H1 (cell line): ENCODE results near the gene ZBTB42. TPM values are rescaled to one million over a fixed set of nuclear protein-coding genes. Genes with fewer than 3 reads are reported as not detected.

Experiments
- CTCF ChIA-PET: fragments of 300-600 bp; sonication (Branson Sonifier 250); formaldehyde crosslinking; loops from one replicate; lab custom pipeline; 2021; ENCODE audit not compliant: partially characterized antibody; lab: Charles Lee
- POLR2A ChIA-PET: fragments of 300-600 bp; sonication (Branson Sonifier 250); formaldehyde crosslinking; loops from one replicate; lab custom pipeline; 2021; ENCODE audit warnings: inconsistent platforms; ENCODE audit not compliant: partially characterized antibody; lab: Charles Lee
- DNase-seq, 2 experiments: peaks; one replicate each; pipeline versions ENCODE4 v3.0.0 to v3.0.0-alpha.2; 2010 to 2022; ENCODE audit warnings: low spot score in 2 of 2, low read depth in 1 of 2, mixed read lengths in 1 of 2
- FAIRE-seq: peaks from 2 replicates; lab custom pipeline; 2011; peaks lifted over from hg19 to GRCh38; lab: Jason Lieb, UNC
- H2AFZ ChIP-seq: 2 replicates; pipeline ENCODE4 v1.8.1; 2012; ENCODE audit warnings: low read length, inconsistent platforms
- H2AK5ac ChIP-seq: 2 replicates; pipeline ENCODE4 v1.6.1; 2013; ENCODE audit warnings: low read depth, low read length
- H2BK120ac ChIP-seq: replicated peaks from 2 replicates; pipeline ENCODE3; 2013; ENCODE audit warnings: low read depth, low read length, inconsistent platforms
- H2BK12ac ChIP-seq: 2 replicates; pipeline ENCODE4 v1.6.1; 2013; ENCODE audit warnings: low read depth, low read length
- H2BK15ac ChIP-seq: 2 replicates; pipeline ENCODE4 v1.6.1; 2013; ENCODE audit warnings: low read length
- H2BK20ac ChIP-seq: 2 replicates; pipeline ENCODE4 v1.6.1; 2013; ENCODE audit warnings: low read length
- H2BK5ac ChIP-seq: 2 replicates; pipeline ENCODE4 v1.6.1; 2013; ENCODE audit warnings: low read depth, low read length
- H3K14ac ChIP-seq: 2 replicates; pipeline ENCODE4 v1.6.1; 2013; ENCODE audit warnings: inconsistent platforms; ENCODE audit not compliant: insufficient read length
- H3K18ac ChIP-seq: 2 replicates; pipeline ENCODE4 v1.6.1; 2013; ENCODE audit warnings: low read length; ENCODE audit errors: extremely low read depth
- H3K23ac ChIP-seq: 2 replicates; pipeline ENCODE4 v1.6.1; 2013; ENCODE audit warnings: inconsistent platforms; ENCODE audit not compliant: insufficient read length
- H3K23me2 ChIP-seq: 2 replicates; pipeline ENCODE4 v1.6.1; 2013; ENCODE audit warnings: low read depth, low read length
- H3K27ac ChIP-seq: 2 replicates; pipeline ENCODE4 v1.6.1; 2011; ENCODE audit warnings: low read depth, low read length, inconsistent platforms
- H3K27me3 ChIP-seq, 4 experiments: replicated peaks in 1 of 4; 1 replicate in 1 of 4; 2 replicates in 3 of 4; pipeline versions ENCODE4 v1.6.1 to v1.8.1; 2011 to 2013; ENCODE audit warnings: low read length in 3 of 4, mild to moderate bottlenecking in 3 of 4, inconsistent platforms in 2 of 4, mixed read lengths in 2 of 4, moderate library complexity in 1 of 4; ENCODE audit not compliant: control insufficient read depth in 3 of 4, insufficient read depth in 3 of 4; ENCODE audit errors: extremely low read depth in 1 of 4
- H3K36me3 ChIP-seq, 4 experiments: 2 replicates each; pipeline versions ENCODE4 v1.6.1 to v1.8.1; 2011 to 2013; ENCODE audit warnings: mild to moderate bottlenecking in 4 of 4, low read length in 3 of 4, moderate library complexity in 2 of 4, control low read depth in 1 of 4, inconsistent platforms in 1 of 4; ENCODE audit not compliant: insufficient read depth in 4 of 4, control insufficient read depth in 2 of 4
- H3K4ac ChIP-seq: replicated peaks from 2 replicates; pipeline ENCODE3; 2013; ENCODE audit warnings: low read length, low read depth, mixed read lengths, inconsistent platforms; ENCODE audit not compliant: insufficient read length
- H3K4me1 ChIP-seq, 4 experiments: replicated peaks in 1 of 4; 1 replicate in 1 of 4; 2 replicates in 3 of 4; pipeline versions ENCODE4 v1.6.1 to v1.8.1; 2011 to 2013; ENCODE audit warnings: low read length in 3 of 4, inconsistent platforms in 2 of 4, mixed read lengths in 1 of 4; ENCODE audit not compliant: insufficient read depth in 4 of 4, control insufficient read depth in 3 of 4
- H3K4me2 ChIP-seq, 2 experiments: 2 replicates each; pipeline versions ENCODE4 v1.6.1 to v1.8.1; 2011 to 2013; ENCODE audit warnings: low read depth in 2 of 2, low read length in 2 of 2, control low read depth in 1 of 2, inconsistent platforms in 1 of 2, mild to moderate bottlenecking in 1 of 2; ENCODE audit not compliant: insufficient read depth in 1 of 2
- H3K4me3 ChIP-seq, 4 experiments: fragments of 200-600, 300-600 bp in 1 of 4; sonication (generic), shearing (Covaris generic), sonication (Bioruptor Twin) in 1 of 4; 2 replicates each; pipeline versions ENCODE4 v1.5.1 to v1.8.1; 2011 to 2016; ENCODE audit warnings: low read length in 4 of 4, low read depth in 3 of 4, control low read depth in 2 of 4, inconsistent platforms in 2 of 4, mild to moderate bottlenecking in 2 of 4, mixed read lengths in 1 of 4, moderate library complexity in 1 of 4; ENCODE audit not compliant: insufficient read depth in 2 of 4; ENCODE audit errors: extremely low read depth in 1 of 4
- H3K56ac ChIP-seq: replicated peaks from 2 replicates; pipeline ENCODE3; 2013; ENCODE audit warnings: low read depth, mild to moderate bottlenecking, mixed read lengths, low read length, inconsistent platforms; ENCODE audit not compliant: insufficient read length
- H3K79me1 ChIP-seq: 2 replicates; pipeline ENCODE4 v1.6.1; 2013; ENCODE audit warnings: low read depth, low read length, control low read depth
- H3K79me2 ChIP-seq, 2 experiments: 2 replicates each; pipeline versions ENCODE4 v1.6.1 to v1.8.1; 2012 to 2013; ENCODE audit warnings: low read length in 2 of 2, mild to moderate bottlenecking in 2 of 2, inconsistent platforms in 1 of 2; ENCODE audit not compliant: insufficient read depth in 2 of 2, control insufficient read depth in 1 of 2
- H3K9ac ChIP-seq, 4 experiments: replicated peaks in 1 of 4; 1 replicate in 1 of 4; 2 replicates in 3 of 4; pipeline versions ENCODE4 v1.6.1 to v1.8.1; 2011 to 2013; ENCODE audit warnings: low read depth in 3 of 4, low read length in 3 of 4, control low read depth in 2 of 4, mild to moderate bottlenecking in 2 of 4, moderate library complexity in 2 of 4, inconsistent platforms in 1 of 4; ENCODE audit errors: extremely low read depth in 1 of 4
- H3K9me3 ChIP-seq, 2 experiments: 2 replicates each; pipeline versions ENCODE4 v1.6.1 to v1.8.1; 2012 to 2013; ENCODE audit warnings: mild to moderate bottlenecking in 2 of 2, moderate library complexity in 2 of 2, control low read depth in 1 of 2, inconsistent platforms in 1 of 2, low read depth in 1 of 2, low read length in 1 of 2, mixed read lengths in 1 of 2; ENCODE audit not compliant: insufficient read depth in 2 of 2
- H4K20me1 ChIP-seq, 2 experiments: replicated peaks in 1 of 2; 2 replicates each; pipeline versions ENCODE3 to v1.8.1; 2011 to 2013; ENCODE audit warnings: inconsistent platforms in 2 of 2, low read length in 2 of 2, mild to moderate bottlenecking in 1 of 2; ENCODE audit not compliant: insufficient read depth in 2 of 2, control insufficient read depth in 1 of 2
- H4K5ac ChIP-seq: 2 replicates; pipeline ENCODE4 v1.6.1; 2013; ENCODE audit warnings: low read length, low read depth, mixed read lengths, inconsistent platforms; ENCODE audit not compliant: insufficient read length
- H4K8ac ChIP-seq: 2 replicates; pipeline ENCODE4 v1.8.0; 2013; ENCODE audit warnings: mild to moderate bottlenecking, moderate library complexity, low read length, inconsistent platforms; ENCODE audit not compliant: insufficient read depth; ENCODE audit errors: extremely low read depth
- H4K91ac ChIP-seq: replicated peaks from 2 replicates; pipeline ENCODE3; 2013; ENCODE audit warnings: low read length, mixed read lengths, inconsistent platforms; ENCODE audit not compliant: insufficient read length
- WGBS, 2 experiments: shearing (Covaris generic) in 1 of 2; methylation state at CpG; one replicate each; pipeline versions ENCODE4 v1.1.6 to v1.1.7; 2013 to 2015; ENCODE audit warnings: low lambda C conversion rate in 2 of 2, mixed read lengths in 2 of 2, inconsistent platforms in 1 of 2, low coverage in 1 of 2, missing lambda C conversion rate in 1 of 2; ENCODE audit not compliant: insufficient replicate concordance in 2 of 2, insufficient coverage in 1 of 2, insufficient read length in 1 of 2; ENCODE audit errors: extremely low coverage in 1 of 2, missing lambda C conversion rate in 1 of 2; 5-methylcytosine and 5-hydroxymethylcytosine counted together
- polyA plus RNA-seq, 7 experiments: library from polyadenylated mRNA; depleted of rRNA in 3 of 7; stranded (reverse) in 5 of 7; unstranded in 2 of 7; fragments of >200 nt in 5 of 7; fragments of 200-250 nt in 2 of 7; gene quantifications; 1 replicate in 5 of 7; 2 replicates in 1 of 7; 4 replicates in 1 of 7; pipeline versions ENCODE4 v1.2.1 to v1.2.3, GENCODE V29; 2011 to 2013; ENCODE audit warnings: missing spikeins in 2 of 7, mixed read lengths in 2 of 7
- total RNA-seq: library from RNA; stranded (reverse); fragmentation: NEBNext Ultra II Directional; extraction: Animal tissue kit (Norgen Biotek cat#: 25700); gene quantifications from 2 replicates; pipeline ENCODE4 v1.2.1, GENCODE V29; 2021

Gene ZBTB42
- total and polyA plus RNA-seq, 2 of the 8 experiments (the other 6 are each of a cell fraction or from before 2014, with no cell fraction given) = 2.8 to 3.1 TPM

GRCh38 chr14:104777808-104778249 lies 23.1 kb upstream of the ZBTB42 start:
- Histone ChIP-seq H2AK5ac (no peak overlapping the region), H2BK12ac (no peak overlapping the region), H3K18ac (no peak overlapping the region), H3K4ac (no peak overlapping the region), H3K79me2 (no peaks in the 10 kb centered on the region), H3K79me1 (no peaks in the 10 kb centered on the region; the same call in 1 of the 2 replicates), H3K4me1 (no peaks in the 10 kb centered on the region), H4K8ac (no peak overlapping the region), H3K23ac (no peak overlapping the region), H3K4me3 (no peak overlapping the region), H4K5ac (no peak overlapping the region), H3K9ac (no peak overlapping the region), H3K9me3 (no peaks in the 10 kb centered on the region; a peak in 1 of 4 replicates), H3K14ac (no peak overlapping the region), H3K56ac (no peak overlapping the region), H3K27ac (no peak overlapping the region), H4K20me1 (peaks cover 6 to 20% of the 10 kb centered on the region in 2 experiments), H3K27me3 (no peaks in the 10 kb centered on the region), H2BK15ac (no peak overlapping the region), H2BK20ac (no peak overlapping the region), H3K4me2 (no peak overlapping the region), H3K23me2 (no peaks in the 10 kb centered on the region), H4K91ac (no peak overlapping the region), H2BK5ac (no peak overlapping the region), H3K36me3 (peaks cover 0 to 9% (median 0%) of the 10 kb centered on the region in 4 experiments; a peak in 2 of 8 replicates), H2AFZ (no peak overlapping the region), H2BK120ac (no peak overlapping the region)
- ChIA-PET POLR2A (no interaction called here), CTCF (interaction anchor here (0.9 to 4.9 kb wide), 8 partner anchors 9 to 121 kb away, joined by 3 to 35 read pairs (median 4); no protein-coding TSS in a partner anchor)
- DNase-seq = no peak
- no peak for FAIRE-seq
- 92% methylated on average over 7 of the region's 15 CpGs; no CpG with 5 or more reads in 1 of the 2 experiments for WGBS, 2 experiments
